Esophagus squamous epithelium (tissue), 4 donors: ENCODE data around the gene KRT37.

ENCODE experiments used
- POLR2A ChIP-seq, 4 donors: fragments of 450-650 bp; IDR thresholded peaks; one replicate each; pipeline ENCODE4 v1.6.1; 2017; ENCODE audit warnings: antibody characterized with exemption in 4 of 4, mild to moderate bottlenecking in 4 of 4, moderate library complexity in 3 of 4
- TF ChIP-seq, protein P1 (sequence below), 6 experiments: fragments of 450-650 bp in 4 of 6; fragments of 200-600 bp in 2 of 6; sonication (generic) in 2 of 6; IDR thresholded peaks; one replicate each; pipeline ENCODE4 v1.5.1; 2016 to 2019; ENCODE audit warnings: antibody characterized with exemption in 6 of 6, mild to moderate bottlenecking in 4 of 6, moderate library complexity in 4 of 6

GRCh38 chr17:41455236-41455635 lies 30.9 kb upstream of the KRT37 start:
- TF ChIP-seq, protein P1, sequence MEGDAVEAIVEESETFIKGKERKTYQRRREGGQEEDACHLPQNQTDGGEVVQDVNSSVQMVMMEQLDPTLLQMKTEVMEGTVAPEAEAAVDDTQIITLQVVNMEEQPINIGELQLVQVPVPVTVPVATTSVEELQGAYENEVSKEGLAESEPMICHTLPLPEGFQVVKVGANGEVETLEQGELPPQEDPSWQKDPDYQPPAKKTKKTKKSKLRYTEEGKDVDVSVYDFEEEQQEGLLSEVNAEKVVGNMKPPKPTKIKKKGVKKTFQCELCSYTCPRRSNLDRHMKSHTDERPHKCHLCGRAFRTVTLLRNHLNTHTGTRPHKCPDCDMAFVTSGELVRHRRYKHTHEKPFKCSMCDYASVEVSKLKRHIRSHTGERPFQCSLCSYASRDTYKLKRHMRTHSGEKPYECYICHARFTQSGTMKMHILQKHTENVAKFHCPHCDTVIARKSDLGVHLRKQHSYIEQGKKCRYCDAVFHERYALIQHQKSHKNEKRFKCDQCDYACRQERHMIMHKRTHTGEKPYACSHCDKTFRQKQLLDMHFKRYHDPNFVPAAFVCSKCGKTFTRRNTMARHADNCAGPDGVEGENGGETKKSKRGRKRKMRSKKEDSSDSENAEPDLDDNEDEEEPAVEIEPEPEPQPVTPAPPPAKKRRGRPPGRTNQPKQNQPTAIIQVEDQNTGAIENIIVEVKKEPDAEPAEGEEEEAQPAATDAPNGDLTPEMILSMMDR (IDR thresholded peaks at IDR 0.05): no peak
- no peak for TF ChIP-seq POLR2A (IDR thresholded peaks at IDR 0.05)
